Measurements from ENCODE around the gene GADD45GIP1.

GRCh38 chr19:13005861-13006370 lies 48.9 kb upstream of the GADD45GIP1 start:
- TF ChIP-seq CTCF (IDR thresholded peaks at IDR 0.05 in 2 of 3, conservative IDR thresholded peaks at IDR 0.05 in 1 of 3; ENCODE audit: borderline replicate concordance in 1 of 3, insufficient read depth in 1 of 3, low read depth in 2 of 3, low read length in 2 of 3) (no peak), FOSL1 (IDR thresholded peaks at IDR 0.05; ENCODE audit: low read depth) (no peak), MAX (IDR thresholded peaks at IDR 0.05) (no peak), EZH2 (IDR thresholded peaks at IDR 0.05) (no peak), POLR2A (IDR thresholded peaks at IDR 0.05; ENCODE audit: borderline replicate concordance, extremely low read depth, insufficient read depth, insufficient read length) (no peak), YY1 (IDR thresholded peaks at IDR 0.05; ENCODE audit: extremely low read depth, insufficient replicate concordance, low read depth, low read length) (no peak), ZBTB33 (IDR thresholded peaks at IDR 0.05; ENCODE audit: extremely low read depth, insufficient replicate concordance, low read length) (no peak), REST (IDR thresholded peaks at IDR 0.05; ENCODE audit: low read depth) (no peak), ZNF274 (IDR thresholded peaks at IDR 0.05; ENCODE audit: low read depth, low read length) (no peak)
